ENCODE results near the gene NR3C2.
"Not testable (repeated sequence)": the region's sequence is repeated elsewhere in the genome, so short reads cannot be mapped to it uniquely, and the experiment has no call there.

NR3C2 gene

DNA sequence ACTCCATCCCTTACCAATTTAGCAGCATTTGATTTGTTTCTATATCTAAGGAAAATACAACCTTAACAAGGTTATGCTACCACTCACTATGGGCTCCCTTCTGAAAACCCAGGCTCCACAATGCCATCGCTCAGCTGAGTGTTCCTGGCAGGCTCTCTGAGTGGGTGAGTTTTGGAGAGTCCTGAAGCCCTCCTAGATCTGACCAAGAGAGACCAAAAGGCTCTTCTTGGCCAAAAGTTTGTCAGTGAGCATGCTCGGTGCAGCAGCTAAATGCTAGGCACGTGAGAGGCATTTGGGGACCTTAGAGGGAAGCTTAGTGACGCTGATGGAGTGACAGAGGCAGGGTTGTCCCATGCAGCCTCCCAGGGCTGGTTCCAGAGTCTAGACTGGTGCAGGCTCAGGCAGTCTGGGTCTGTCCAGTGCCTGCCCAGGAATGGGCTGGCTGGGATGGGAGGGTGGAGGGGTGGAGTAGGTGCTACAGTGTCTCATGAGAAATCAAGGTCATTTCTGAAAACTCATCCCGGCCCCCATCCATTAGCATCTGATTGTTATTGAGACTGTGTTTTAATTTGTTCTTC, 346.8 kb downstream of the NR3C2 start:
- DNase-seq: no peak

DNA sequence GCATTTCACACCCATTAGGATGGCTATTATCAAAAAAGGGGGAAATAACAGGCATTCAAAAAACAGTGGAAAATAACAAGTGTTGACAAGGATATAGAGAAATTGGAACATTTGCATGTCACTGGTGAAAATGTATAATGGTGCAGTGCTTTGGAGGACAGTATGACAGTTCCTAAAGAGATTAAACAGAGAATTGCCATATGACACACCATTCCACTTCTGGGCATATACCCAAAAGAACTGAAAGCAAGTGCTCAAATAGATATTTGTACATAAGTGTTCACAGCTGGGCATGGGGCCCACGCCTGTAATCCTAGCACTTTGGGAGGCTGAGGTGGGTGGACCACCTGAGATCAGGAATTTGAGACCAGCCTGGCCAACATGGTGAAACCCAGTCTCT, 348.1 kb downstream of the NR3C2 start:
- DNase-seq: no peak

DNA sequence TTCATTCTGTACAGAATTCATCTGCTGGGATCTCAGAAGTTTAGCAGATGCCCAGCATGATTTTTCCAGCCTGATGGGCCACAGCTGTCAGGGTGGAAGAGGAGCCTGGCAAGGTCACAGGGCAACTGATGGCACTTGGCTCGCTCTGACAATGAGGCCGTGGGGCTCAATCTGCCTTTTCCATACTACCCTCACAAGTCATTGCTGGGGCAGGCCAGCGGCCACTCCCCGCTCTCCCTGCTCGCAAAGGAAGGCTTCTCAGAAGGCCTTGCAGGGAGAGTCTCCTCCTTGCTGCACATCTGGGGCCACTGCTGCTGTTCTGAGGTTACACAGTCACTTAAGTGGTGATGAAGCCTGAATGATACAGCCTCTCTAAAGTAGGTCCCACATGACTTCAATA, 349.1 kb downstream of the NR3C2 start:
- DNase-seq: no peak

DNA sequence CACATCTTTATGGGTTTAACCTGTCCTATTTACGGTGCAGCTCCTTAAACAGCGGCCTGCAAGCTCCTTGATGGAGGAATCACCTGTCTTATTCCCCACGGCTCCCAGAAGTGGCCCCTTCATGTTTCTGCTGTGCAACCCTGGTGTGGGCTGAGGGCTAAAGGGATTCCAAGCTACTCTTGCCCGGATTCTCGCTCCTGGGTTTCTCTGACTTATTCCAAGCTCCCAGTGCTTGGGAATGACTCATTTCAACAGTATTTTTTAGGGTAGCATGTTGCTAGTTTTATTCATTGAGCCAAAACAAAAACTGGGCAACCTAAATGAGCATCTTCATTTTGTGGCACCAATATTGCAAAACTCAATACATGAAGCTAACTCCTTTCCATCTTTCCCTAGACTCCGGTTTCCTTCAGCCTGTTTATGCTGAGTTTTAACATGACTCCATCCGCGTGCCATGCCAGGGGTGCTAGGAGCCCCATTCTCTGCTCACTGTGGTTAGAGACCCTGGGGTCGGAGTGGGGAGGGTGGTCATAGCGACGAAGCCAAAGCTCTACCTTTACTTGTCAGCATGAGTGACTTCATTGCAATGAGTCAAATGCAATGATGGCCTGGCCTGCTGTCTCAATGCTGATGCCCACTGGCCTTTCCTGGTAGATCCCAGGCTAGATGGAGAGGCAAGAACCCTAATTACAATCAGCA, 349.7 kb downstream of the NR3C2 start:
- DNase-seq: no peak

DNA sequence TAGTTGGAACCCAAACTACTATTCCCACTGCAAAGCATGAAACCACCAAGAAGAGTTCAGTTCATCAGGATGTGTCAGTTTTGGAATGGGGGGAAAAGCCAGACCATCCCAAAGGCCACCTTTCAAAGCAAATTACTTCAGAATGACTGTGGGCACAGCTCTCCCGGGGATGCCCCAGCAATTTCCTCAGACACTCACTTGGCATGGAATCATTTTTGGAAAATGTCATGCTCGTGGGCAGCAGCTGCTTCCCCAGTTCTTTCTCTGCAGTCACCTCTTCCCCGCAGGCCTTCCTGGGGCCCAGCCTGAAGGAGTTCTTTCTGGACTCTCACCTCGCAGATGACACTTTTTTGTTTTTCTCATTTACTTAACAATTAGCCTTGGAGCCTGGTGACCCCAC, 350.3 kb downstream of the NR3C2 start:
- DNase-seq: no peak

DNA sequence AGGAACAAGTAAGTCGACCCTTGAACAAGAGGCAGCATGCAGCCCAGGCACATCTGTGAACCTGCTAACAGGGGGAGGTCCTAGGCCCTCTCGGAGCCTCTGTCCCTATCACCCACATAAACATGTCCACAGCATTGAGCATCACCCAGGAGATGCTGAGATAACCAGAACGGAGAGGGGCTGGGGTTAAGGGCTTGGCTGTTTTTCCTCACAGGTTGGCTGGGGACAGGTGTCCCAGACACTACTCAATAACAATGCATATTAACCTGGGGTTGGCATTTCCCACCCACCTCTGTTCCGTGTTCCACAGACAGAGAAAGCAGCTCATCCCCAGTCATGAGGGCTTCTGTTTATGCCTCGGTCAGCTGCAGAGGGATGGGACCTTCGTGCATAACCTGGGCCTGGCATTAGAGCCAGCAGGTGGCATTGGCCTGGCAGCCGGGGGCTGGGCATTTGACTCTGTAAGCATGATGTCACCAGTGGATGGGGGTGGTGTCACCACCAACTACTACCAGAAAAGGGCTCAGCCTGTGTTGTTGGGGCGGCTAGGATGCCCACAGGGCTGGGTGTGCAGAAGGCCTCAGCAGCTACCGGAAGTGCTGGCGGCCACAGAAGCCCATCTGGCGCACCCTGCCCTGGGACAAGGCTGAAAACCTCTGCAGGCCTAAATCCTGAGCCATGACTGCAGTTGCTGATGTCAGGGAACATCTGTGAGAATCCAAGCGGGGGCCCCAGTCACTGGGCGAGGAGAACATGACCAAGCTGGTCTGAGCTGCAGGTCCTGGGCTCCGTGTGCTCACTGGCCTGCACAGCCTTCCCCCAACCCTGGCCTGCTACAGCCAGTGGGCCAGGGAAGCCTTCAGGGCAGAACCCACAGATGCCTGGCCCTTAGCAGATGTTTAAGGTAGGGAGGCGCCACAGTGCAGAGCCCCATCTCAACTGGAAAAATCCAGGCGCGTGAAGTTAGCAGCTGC, 351.4 kb downstream of the NR3C2 start:
- DNase-seq: no peak

DNA sequence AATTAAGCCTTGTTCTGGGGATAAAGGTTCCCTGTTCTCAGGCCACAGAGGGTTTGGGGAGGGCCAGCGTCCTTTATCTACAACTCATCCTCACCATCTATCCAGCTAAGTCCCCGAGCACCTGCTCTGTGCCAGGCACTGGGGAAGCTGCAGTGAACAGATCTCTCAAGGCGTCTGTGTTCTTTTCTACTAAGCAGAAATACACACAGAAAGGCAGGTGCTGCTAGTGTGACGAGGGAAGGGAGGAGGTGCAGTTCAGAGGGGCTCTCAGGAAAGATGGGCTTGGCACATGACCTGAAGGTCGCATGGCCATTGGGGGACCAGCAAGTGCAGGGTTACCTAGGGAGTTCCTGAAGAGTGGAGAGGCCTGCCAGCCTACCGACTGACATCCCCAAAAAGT, 352.2 kb downstream of the NR3C2 start:
- no peak for DNase-seq

DNA sequence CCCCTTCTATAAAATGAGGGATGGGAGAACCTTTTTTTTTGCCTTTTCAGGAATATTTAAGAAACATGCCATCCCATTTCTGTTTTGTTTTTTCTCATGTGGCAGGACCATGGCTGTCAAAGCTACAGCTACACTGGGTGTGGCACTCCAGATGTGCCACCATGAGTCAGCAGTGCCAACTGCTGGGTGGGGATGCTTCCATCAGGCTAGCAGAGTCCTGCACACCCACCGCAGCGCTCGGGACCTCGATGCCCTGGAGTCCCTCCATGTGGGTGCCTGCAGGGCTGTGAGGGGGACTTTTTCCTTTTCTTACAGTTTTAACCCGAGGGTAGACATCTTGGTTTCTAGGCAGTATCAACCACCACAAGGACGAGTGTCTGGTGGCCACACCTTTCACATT, 352.6 kb downstream of the NR3C2 start:
- DNase-seq: no peak

DNA sequence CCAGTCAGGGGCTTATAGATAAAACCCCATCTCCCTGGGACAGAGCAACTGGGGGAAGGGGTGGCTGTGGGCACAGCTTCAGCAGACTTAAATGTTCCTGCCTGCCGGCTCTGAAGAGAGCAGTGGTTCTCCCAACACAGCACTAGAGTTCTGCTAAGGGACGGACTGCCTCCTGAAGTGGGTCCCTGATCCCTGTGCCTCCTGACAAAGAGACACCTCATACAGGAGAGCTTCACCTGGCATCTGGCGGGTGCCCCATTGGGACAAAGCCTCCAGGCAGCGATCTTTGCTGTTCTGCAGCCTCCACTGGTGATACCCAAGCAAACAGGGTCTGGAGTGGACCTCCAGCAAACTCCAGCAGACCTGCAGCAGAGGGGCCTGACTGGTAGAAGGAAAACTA, 359.1 kb downstream of the NR3C2 start:
- not testable (repeated sequence) for DNase-seq

DNA sequence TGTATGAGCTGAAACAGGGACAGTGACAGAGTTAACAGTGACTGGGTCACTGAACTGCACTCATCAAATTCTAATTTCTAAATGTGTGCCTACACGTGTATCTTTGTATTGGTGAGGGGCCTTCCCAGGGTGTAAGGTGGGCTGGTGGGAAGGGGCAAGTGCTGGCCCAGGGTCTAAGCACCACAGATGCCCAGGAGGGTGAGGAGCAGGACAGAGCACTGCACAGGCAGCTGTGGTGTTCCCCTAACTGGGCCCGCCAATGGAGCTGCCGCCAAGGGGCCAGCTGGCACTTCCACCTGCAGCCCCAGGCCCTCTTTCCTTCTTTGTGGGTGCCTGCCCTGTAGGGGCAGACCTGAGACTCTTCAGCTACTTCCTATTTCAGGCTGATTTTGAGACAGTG, 360.5 kb downstream of the NR3C2 start:
- no peak for DNase-seq

DNA sequence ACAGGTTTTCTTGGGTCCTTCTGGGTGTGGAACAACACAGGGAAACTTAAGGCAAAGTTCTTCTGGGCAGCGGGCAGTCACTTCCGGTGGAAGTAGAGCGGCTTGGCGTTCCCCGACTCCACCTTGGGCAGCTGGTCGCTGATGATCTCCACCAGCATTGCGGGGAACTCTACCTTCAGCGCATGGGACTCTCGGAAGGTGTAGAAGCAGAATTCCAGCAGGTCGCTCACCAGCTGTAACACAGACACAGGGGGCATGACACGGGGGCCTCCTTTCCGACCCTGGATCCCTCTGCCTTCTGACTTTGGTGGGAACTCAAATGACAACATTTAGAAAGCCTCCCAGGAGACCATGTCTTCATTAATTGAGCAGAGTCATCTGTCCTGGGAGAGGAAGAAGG, 360.9 kb downstream of the NR3C2 start:
- no peak for DNase-seq

DNA sequence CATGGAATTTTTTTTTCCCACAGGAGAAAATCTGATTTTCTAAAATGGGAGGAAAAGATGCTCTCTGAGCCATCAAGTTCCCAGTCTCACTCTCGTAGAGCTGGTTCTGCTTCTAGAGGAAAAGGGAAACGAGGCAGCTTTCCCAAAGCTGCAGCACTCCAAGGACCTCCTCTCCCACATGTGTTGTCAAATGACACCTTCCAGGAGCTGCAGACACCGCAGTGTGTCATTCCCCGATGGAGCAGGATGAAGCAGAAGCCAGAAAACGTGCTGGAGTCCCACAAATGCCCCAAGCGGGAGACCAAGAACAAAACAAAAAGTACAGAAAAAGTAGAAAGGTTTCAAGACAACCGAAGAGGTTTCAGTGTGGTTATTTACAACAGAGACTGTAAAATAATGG, 362.3 kb downstream of the NR3C2 start:
- DNase-seq: no peak

DNA sequence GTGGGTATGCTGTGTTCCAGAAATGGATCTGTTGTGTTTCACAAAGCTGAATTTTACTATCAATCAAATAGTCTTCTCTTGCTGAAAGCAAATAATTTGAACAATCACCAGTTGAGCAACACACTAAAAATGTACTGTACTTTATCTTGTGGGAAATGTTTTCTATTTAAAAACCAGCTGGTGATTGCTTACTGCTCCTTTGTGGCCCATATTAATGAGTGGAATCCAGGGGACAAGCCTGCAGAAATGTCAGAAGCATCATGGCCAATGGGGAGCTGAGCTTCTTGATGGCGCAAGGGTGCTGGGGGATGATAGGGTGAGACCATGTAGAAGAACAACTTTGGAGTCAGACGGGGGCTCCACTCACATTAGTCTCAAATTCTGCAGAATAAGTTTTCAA, 364.2 kb downstream of the NR3C2 start:
- no peak for DNase-seq

DNA sequence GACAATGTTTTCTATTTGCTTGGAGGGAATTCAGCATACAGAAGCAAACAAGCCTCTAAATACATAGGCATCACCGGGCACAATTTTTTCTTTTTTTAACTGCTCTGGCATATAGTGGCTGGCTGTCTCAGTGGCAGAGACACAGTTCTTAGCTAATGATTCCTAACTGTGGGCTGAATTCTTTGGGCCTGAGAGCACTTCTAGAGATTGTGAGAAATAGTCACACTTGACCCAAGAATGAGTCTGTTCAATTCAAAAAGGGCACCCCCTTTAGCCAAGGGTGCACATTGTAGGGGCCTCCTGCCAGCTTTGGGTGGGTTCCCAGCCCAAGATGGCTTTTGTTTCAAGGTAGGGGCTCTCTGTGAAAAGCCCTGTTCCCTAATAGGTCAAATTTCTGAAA, 364.6 kb downstream of the NR3C2 start:
- no peak for DNase-seq

DNA sequence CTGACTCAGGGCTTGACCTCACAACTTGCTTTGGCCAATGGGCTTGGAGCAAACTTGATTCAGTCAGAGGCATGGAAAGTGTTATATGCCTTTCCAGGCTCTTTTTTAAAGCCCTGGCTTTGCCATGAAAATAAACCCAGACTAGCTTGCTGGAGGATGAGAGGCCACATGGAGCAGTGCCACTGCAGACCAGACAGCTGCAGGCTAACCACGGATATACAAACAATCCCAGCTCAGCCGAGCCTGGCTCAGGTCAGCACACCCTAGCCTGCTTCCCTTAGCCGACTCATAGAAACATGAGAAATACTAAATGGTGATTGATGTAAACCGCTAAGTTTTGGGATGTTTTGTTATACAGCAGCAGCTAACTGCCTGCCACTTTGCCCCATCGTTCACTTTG, 365.2 kb downstream of the NR3C2 start:
- no peak for DNase-seq

DNA sequence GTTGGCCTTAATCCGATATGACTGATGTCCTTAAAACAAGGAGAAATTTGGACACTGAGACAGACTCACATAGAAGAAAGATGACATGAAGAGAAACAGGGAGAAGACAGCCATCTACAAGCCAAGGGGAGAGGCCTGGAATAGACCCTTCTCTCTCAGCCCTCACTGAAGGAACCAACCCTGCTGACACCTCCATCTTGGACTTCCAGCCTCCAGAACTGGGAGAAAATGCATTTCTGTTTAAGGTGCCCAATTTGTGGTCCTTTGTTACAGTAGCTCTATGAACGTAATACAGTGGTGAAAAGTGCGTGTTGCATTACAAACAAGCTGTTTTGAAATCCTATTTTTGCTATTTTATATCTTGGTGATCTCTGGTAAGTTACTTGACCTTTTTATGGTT, 366.8 kb downstream of the NR3C2 start:
- DNase-seq: no peak

DNA sequence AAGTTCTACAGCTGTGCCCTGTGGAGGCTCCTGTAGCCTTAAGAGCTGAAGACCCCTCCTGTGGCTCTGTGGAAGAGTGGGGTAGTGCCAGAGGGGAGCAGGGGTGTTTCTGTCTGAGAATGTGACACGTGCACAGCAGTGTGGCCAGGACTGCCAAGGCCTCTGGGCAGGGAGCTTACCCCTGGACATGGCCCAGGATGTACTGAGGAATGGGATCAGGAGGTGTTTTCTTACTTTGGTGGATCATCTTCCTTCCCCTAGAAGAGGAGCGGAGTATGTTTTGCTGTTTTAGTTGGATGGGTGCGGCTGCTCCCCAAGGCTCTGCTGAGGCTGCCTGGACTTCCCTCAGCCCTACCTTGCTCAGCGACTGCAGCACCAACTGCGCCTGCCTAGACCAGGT, 367.8 kb downstream of the NR3C2 start:
- DNase-seq: no peak

DNA sequence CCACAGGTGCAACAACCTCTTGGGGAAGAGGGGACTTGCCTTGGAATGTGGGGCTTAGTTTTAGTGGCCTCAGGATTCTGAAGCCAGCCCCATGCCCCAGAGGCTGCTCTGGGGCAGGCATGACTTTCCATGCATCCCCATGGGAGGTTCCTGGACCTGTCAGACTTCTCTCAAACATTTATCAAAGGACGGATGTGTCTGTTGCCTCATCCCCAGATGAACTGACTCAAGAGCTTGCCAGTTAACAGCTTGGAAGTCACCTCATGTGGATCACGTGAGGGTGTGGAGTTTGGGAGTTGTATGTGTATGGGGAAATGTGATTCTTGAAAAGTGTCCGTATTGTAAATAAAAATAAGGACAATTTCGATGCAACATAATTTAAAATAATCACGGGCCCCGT, 368.9 kb downstream of the NR3C2 start:
- no peak for DNase-seq

DNA sequence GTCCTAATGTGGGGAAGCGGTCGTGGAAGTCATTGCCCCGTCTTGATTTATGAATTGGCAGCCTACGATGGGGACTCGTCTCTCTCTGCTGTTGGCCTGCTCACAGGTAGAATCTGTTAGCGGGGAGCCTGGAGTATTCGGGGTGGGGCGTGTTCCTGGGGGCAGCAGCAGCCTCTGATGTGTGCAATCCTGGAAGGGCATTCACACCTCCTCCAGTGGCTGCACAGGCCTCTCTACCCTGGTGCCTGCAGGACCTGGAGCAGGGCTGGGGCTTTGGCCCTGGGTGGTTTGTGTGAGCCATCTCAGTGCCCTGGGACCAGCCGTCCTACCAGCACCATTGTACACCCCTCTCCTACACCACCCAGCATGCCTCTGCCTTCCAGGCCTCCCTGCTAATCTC, 369.4 kb downstream of the NR3C2 start:
- no peak for DNase-seq

DNA sequence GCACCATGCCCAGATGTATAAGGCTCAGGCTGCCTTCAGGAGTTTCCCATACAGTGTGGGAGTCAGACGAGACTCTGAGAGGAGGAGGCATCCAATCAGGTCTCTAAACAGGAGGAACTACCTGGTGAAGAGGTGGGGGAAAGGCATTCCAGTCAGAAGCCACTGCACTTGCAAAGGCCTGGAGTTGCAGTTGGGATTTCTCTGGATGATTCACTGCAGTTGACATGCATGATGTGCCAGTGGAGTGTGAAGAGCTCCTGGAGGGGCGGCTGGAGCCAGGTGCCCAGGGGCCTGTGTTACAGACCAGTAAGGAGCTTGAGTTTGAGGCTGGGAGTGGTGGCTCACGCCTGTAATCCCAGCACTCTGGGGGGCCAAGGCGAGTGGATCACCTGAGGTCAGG, 371.2 kb downstream of the NR3C2 start:
- DNase-seq: no peak

DNA sequence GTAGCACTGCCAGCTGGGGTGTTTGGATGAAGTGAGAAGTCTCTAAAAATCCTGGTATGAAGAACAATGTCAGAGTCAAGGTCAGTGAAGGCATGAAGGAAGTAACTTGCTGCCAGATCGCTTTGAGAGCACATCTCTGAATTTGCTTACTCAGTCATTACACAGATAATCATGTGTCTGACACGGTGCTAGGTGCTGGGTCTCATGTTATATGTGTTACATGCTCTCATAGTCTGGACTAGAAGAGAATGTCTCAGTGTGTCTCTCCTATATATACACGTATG, 372.4 kb downstream of the NR3C2 start:
- no peak for DNase-seq

DNA sequence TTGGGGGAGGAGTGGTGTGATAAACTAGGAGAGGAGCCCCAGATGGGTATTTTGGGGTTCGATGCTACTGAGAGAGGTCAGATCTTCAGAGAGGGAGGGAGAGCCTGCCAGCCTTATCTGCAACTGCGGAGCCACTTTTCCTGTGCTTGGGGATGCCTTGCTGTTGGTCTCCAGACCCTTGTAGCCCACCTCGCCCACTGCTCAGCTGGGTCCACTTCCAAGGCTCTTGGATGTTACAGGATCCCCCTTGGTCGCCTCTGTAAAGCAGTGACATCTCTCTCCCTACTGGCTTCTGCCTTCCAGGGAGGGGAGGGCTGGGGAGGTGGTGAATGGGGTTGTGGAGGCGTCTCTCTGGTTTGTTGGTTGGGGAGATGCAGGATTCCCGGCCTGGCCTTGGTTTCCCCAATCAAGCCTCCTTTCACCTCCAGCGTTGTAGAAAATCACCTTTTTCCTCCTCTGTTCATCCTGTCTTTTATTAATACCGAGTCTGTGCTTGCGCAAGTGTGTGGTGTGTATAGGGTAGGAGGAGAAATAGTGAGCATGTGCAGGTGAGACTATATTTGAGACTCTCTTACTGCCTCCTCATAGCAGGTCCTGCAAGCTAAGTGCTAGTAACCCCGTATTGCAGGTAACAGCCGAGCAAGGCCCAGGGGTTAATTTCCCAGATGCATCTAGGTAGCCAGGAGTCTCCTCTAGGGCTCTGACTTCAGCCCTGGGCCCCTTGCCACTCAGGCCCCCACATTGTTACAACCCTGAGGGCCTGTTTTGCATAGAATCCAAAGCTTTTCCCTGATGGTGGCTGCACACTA, 372.9 kb downstream of the NR3C2 start:
- no peak for DNase-seq
